ENCODE data around the gene ANKRD45. TPM values are rescaled to one million over a fixed set of nuclear protein-coding genes. Genes with fewer than 3 reads are reported as not detected.

The ANKRD45 gene
- total RNA-seq, 1 experiment from 2014 or later, result 0.73 TPM

- no peaks in the 10 kb centered on the region for H3K4me1 ChIP-seq (ENCODE audit: insufficient read depth, low read length, poor library complexity, severe bottlenecking)
- DNase-seq (ENCODE audit: low spot score), result no peak
- no peak overlapping the region for H3K4me3 ChIP-seq (ENCODE audit: low read depth, low read length, poor library complexity, severe bottlenecking)
- no peaks in the 10 kb centered on the region for H3K27me3 ChIP-seq (replicated peaks; ENCODE audit: insufficient read depth, low read depth, low read length, poor library complexity)
- POLR2A ChIA-PET (ENCODE audit: low non-redundant PET), result no interaction called here
- TF ChIP-seq EZH2 (IDR thresholded peaks at IDR 0.05; ENCODE audit: borderline replicate concordance, low read depth, low read length, poor library complexity, severe bottlenecking) (no peak), CTCF (conservative IDR thresholded peaks at IDR 0.05; ENCODE audit: low read depth, low read length) (no peak)
- intact Hi-C loops (cut with micrococcal nuclease; ENCODE audit: unreplicated experiment), result no loop called here
- H3K36me3 ChIP-seq (ENCODE audit: insufficient read depth, low read length, poor library complexity, severe bottlenecking), result no peaks in the 10 kb centered on the region
- H3K27ac ChIP-seq (ENCODE audit: low read depth, low read length, poor library complexity, severe bottlenecking), result no peak overlapping the region
- CTCF ChIA-PET, result no interaction called here
- no peaks in the 10 kb centered on the region for H3K9me3 ChIP-seq (ENCODE audit: low read depth, low read length, poor library complexity, severe bottlenecking)
- no TSS peak for BruUV-seq (replicated peaks)
Observed at GRCh38 chr1:173573596-173573995, 96.1 kb downstream of the ANKRD45 start.

DNA sequence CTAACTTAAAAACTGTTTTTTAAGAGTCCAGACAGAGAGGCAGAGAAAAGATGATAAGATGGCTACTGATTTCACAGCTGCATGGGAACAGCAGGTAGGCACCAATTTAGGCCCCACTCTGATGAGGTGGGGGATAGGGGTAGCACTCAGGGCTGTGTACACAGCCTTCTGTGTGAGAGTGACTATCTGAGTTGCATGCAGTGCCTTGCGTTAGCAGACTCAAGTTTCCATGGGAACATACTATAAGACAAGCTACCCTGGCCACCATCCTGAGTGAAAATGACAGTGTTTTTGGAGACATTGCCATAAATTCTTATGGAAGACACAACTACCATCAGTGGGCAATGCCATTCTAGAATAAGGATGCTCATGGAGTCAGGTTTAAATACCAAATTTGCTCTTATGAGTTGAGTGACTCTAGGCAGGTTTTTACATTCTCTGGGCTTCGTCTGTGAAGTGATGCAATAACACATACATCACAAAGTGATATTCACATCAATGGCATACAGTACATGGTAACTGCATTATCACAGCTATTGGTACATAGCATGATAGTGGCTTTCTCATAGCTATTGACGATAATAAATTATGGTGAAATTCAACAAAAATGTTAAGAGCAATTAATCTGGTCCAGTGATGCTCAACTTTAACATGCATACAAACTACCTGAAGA is 97.3 kb downstream of the ANKRD45 start:
- H3K4me3 ChIP-seq (ENCODE audit: low read depth, low read length, poor library complexity, severe bottlenecking), result no peak overlapping the region
- no peaks in the 10 kb centered on the region for H3K4me1 ChIP-seq (ENCODE audit: insufficient read depth, low read length, poor library complexity, severe bottlenecking)
- CTCF ChIA-PET, result no interaction called here
- H3K27me3 ChIP-seq (replicated peaks; ENCODE audit: insufficient read depth, low read depth, low read length, poor library complexity), result no peaks in the 10 kb centered on the region
- POLR2A ChIA-PET (ENCODE audit: low non-redundant PET), result no interaction called here
- intact Hi-C loops (cut with micrococcal nuclease; ENCODE audit: unreplicated experiment), result no loop called here
- no peak overlapping the region for H3K27ac ChIP-seq (ENCODE audit: low read depth, low read length, poor library complexity, severe bottlenecking)
- no peaks in the 10 kb centered on the region for H3K36me3 ChIP-seq (ENCODE audit: insufficient read depth, low read length, poor library complexity, severe bottlenecking)
- no peak for DNase-seq (ENCODE audit: low spot score)
- no peaks in the 10 kb centered on the region for H3K9me3 ChIP-seq (ENCODE audit: low read depth, low read length, poor library complexity, severe bottlenecking)
- TF ChIP-seq CTCF (conservative IDR thresholded peaks at IDR 0.05; ENCODE audit: low read depth, low read length) (no peak), EZH2 (IDR thresholded peaks at IDR 0.05; ENCODE audit: borderline replicate concordance, low read depth, low read length, poor library complexity, severe bottlenecking) (no peak)
- BruUV-seq (replicated peaks), result no TSS peak

- TF ChIP-seq EZH2 (IDR thresholded peaks at IDR 0.05; ENCODE audit: borderline replicate concordance, low read depth, low read length, poor library complexity, severe bottlenecking), result no peak
- no peak for TF ChIP-seq CTCF (conservative IDR thresholded peaks at IDR 0.05; ENCODE audit: low read depth, low read length)
- DNase-seq (ENCODE audit: low spot score), result no peak
- Histone ChIP-seq H3K4me3 (ENCODE audit: low read depth, low read length, poor library complexity, severe bottlenecking) (no peak overlapping the region), H3K27me3 (replicated peaks; ENCODE audit: insufficient read depth, low read depth, low read length, poor library complexity) (no peaks in the 10 kb centered on the region), H3K9me3 (ENCODE audit: low read depth, low read length, poor library complexity, severe bottlenecking) (no peaks in the 10 kb centered on the region), H3K27ac (ENCODE audit: low read depth, low read length, poor library complexity, severe bottlenecking) (no peak overlapping the region), H3K36me3 (ENCODE audit: insufficient read depth, low read length, poor library complexity, severe bottlenecking) (no peaks in the 10 kb centered on the region), H3K4me1 (ENCODE audit: insufficient read depth, low read length, poor library complexity, severe bottlenecking) (no peaks in the 10 kb centered on the region)
- POLR2A ChIA-PET (ENCODE audit: low non-redundant PET), result no interaction called here
- CTCF ChIA-PET, result no interaction called here
- intact Hi-C loops (cut with micrococcal nuclease; ENCODE audit: unreplicated experiment), result no loop called here
- no TSS peak for BruUV-seq (replicated peaks)
Observed at GRCh38 chr1:173570370-173571007, 99.2 kb downstream of the ANKRD45 start.

Data from A673 (cell line).